ACC112 (cell line): ENCODE data around the gene NTM.
A peak's percentile ranks its signal among the peaks of the same experiment; 100 is the strongest.

Source experiments
- H2AFZ ChIP-seq: fragments of 200-600 bp; sonication (generic); one replicate; pipeline ENCODE4 v1.6.0; 2017; ENCODE audit warnings: antibody characterized with exemption, low read length; ENCODE audit not compliant: unreplicated experiment
- H3K27ac ChIP-seq: fragments of 200-600 bp; sonication (generic); 2 replicates; pipeline ENCODE4 v1.5.1; 2014; ENCODE audit warnings: low read depth, mild to moderate bottlenecking, antibody characterized with exemption, low read length, moderate library complexity
- H3K27me3 ChIP-seq: fragments of 200-600 bp; sonication (generic); 2 replicates; pipeline ENCODE4 v1.6.1; 2014; ENCODE audit warnings: mild to moderate bottlenecking, antibody characterized with exemption, low read length, moderate library complexity, mixed read lengths; ENCODE audit not compliant: insufficient read depth
- H3K36me3 ChIP-seq: fragments of 200-600 bp; sonication (generic); 2 replicates; pipeline ENCODE4 v1.6.1; 2016; ENCODE audit warnings: mild to moderate bottlenecking, antibody characterized with exemption, low read length, moderate library complexity, mixed read lengths; ENCODE audit not compliant: insufficient read depth
- H3K4me1 ChIP-seq: fragments of 200-600 bp; sonication (generic); one replicate; pipeline ENCODE4 v1.6.1; 2016; ENCODE audit warnings: low read length, mixed read lengths; ENCODE audit not compliant: insufficient read depth, unreplicated experiment, control insufficient read depth
- H3K4me3 ChIP-seq: fragments of 200-600 bp; sonication (generic); 2 replicates; pipeline ENCODE4 v1.5.1; 2014; ENCODE audit warnings: mild to moderate bottlenecking, low read depth, low read length
- H3K79me2 ChIP-seq: fragments of 200-600 bp; sonication (generic); one replicate; pipeline ENCODE4 v1.6.0; 2016; ENCODE audit warnings: low read length; ENCODE audit not compliant: control insufficient read depth, unreplicated experiment, insufficient read depth

NTM gene

GRCh38 chr11:131691181-131692041 is 321.0 kb downstream of the NTM start:
- Histone ChIP-seq H3K27ac (no peak overlapping the region), H3K27me3 (peaks cover 3% of the 10 kb centered on the region; the same call in 1 of the 2 replicates)

GRCh38 chr11:131692151-131692550 is 321.7 kb downstream of the NTM start:
- no peak overlapping the region for H3K27ac ChIP-seq
- H3K36me3 ChIP-seq = no peaks in the 10 kb centered on the region
- no peaks in the 10 kb centered on the region for H3K79me2 ChIP-seq
- H2AFZ ChIP-seq = no peak overlapping the region
- no peak overlapping the region for H3K4me3 ChIP-seq
- H3K27me3 ChIP-seq = peaks cover 3% of the 10 kb centered on the region; the same call in 1 of the 2 replicates
- no peaks in the 10 kb centered on the region for H3K4me1 ChIP-seq

More at GRCh38 chr11:131691181-131692041, 321.0 kb downstream of the NTM start:
- H2AFZ ChIP-seq = no peak overlapping the region
- no peak overlapping the region for H3K4me3 ChIP-seq
- H3K36me3 ChIP-seq = no peaks in the 10 kb centered on the region
- no peaks in the 10 kb centered on the region for H3K4me1 ChIP-seq
- H3K79me2 ChIP-seq = no peaks in the 10 kb centered on the region

GRCh38 chr11:131692961-131693360 is 322.5 kb downstream of the NTM start:
- Histone ChIP-seq H3K27ac (no peak overlapping the region), H3K27me3 (peaks cover 4% of the 10 kb centered on the region; the same call in 1 of the 2 replicates), H3K4me3 (no peak overlapping the region), H3K36me3 (no peaks in the 10 kb centered on the region), H3K79me2 (no peaks in the 10 kb centered on the region), H2AFZ (no peak overlapping the region), H3K4me1 (no peaks in the 10 kb centered on the region)

- H3K4me1 ChIP-seq = no peaks in the 10 kb centered on the region
- H3K27ac ChIP-seq = no peak overlapping the region
- no peak overlapping the region for H2AFZ ChIP-seq
- H3K79me2 ChIP-seq = no peaks in the 10 kb centered on the region
- H3K4me3 ChIP-seq = no peak overlapping the region
- peaks cover 6% of the 10 kb centered on the region; the same call in 1 of the 2 replicates for H3K27me3 ChIP-seq
- H3K36me3 ChIP-seq = no peaks in the 10 kb centered on the region
These were observed 323.3 kb downstream of the NTM start for GRCh38 chr11:131693756-131694155.

- Histone ChIP-seq H3K4me3 (peak overlapping the region; percentile 39; the same call in 1 of the 2 replicates), H2AFZ (no peak overlapping the region), H3K4me1 (no peaks in the 10 kb centered on the region), H3K36me3 (no peaks in the 10 kb centered on the region), H3K27ac (no peak overlapping the region), H3K27me3 (peaks cover 6% of the 10 kb centered on the region; the same call in 1 of the 2 replicates), H3K79me2 (no peaks in the 10 kb centered on the region)
These were observed 324.4 kb downstream of the NTM start for GRCh38 chr11:131694526-131695424.

- Histone ChIP-seq H3K79me2 (no peaks in the 10 kb centered on the region), H2AFZ (no peak overlapping the region), H3K4me3 (no peak overlapping the region), H3K36me3 (no peaks in the 10 kb centered on the region), H3K27ac (no peak overlapping the region), H3K4me1 (no peaks in the 10 kb centered on the region), H3K27me3 (peaks cover 10% of the 10 kb centered on the region; the same call in 1 of the 2 replicates)
These were observed 325.5 kb downstream of the NTM start for GRCh38 chr11:131695889-131696429.

- Histone ChIP-seq H3K79me2 (no peaks in the 10 kb centered on the region), H3K4me1 (no peaks in the 10 kb centered on the region), H2AFZ (no peak overlapping the region), H3K36me3 (no peaks in the 10 kb centered on the region), H3K4me3 (no peak overlapping the region), H3K27ac (no peak overlapping the region), H3K27me3 (peaks cover 10% of the 10 kb centered on the region)
These were observed 326.3 kb downstream of the NTM start for GRCh38 chr11:131696690-131697089.

GRCh38 chr11:131703311-131703710 is 332.9 kb downstream of the NTM start:
- H3K27ac ChIP-seq = no peak overlapping the region
- H3K4me3 ChIP-seq = no peak overlapping the region
- H2AFZ ChIP-seq = no peak overlapping the region
- H3K79me2 ChIP-seq = no peaks in the 10 kb centered on the region
- H3K4me1 ChIP-seq = no peaks in the 10 kb centered on the region
- H3K27me3 ChIP-seq = peaks cover 4% of the 10 kb centered on the region
- no peaks in the 10 kb centered on the region for H3K36me3 ChIP-seq

- Histone ChIP-seq H3K4me1 (no peaks in the 10 kb centered on the region), H3K4me3 (no peak overlapping the region), H2AFZ (no peak overlapping the region), H3K79me2 (no peaks in the 10 kb centered on the region), H3K27ac (no peak overlapping the region), H3K27me3 (peaks cover 10% of the 10 kb centered on the region), H3K36me3 (no peaks in the 10 kb centered on the region)
These were observed 334.3 kb downstream of the NTM start for GRCh38 chr11:131704682-131705081.

- no peak overlapping the region for H2AFZ ChIP-seq
- H3K36me3 ChIP-seq = no peaks in the 10 kb centered on the region
- no peak overlapping the region for H3K4me3 ChIP-seq
- peaks cover 6% of the 10 kb centered on the region; the same call in 1 of the 2 replicates for H3K27me3 ChIP-seq
- no peaks in the 10 kb centered on the region for H3K4me1 ChIP-seq
- H3K27ac ChIP-seq = no peak overlapping the region
- no peaks in the 10 kb centered on the region for H3K79me2 ChIP-seq
These were observed 340.1 kb downstream of the NTM start for GRCh38 chr11:131710511-131710910.
